ENCODE measurements around the gene CNGA3. TPM values are rescaled to one million over a fixed set of nuclear protein-coding genes. Genes with fewer than 3 reads are reported as not detected.

The CNGA3 gene
- total and polyA plus RNA-seq, 2 donors, result 0.05 to 0.09 TPM

GRCh38 chr2:98369710-98370239 lies 23.5 kb downstream of the CNGA3 start:
- no peak for DNase-seq (ENCODE audit: low read depth in 6 of 9, low spot score in 9 of 9)
- Histone ChIP-seq H3K27ac (ENCODE audit: low read depth in 1 of 2, low read length in 1 of 2) (no peak overlapping the region), H3K36me3 (ENCODE audit: control insufficient read depth in 2 of 2, insufficient read depth in 2 of 2, low read length in 1 of 2) (no peaks in the 10 kb centered on the region), H3K9me3 (ENCODE audit: control insufficient read depth in 2 of 2, insufficient read depth in 1 of 2, low read length in 1 of 2) (peaks cover 0 to 11% of the 10 kb centered on the region in 2 donors), H3K4me3 (ENCODE audit: low read length in 2 of 2) (no peak overlapping the region), H3K4me1 (ENCODE audit: control insufficient read depth in 2 of 2, insufficient read depth in 2 of 2, low read length in 2 of 2) (no peaks in the 10 kb centered on the region), H3K27me3 (ENCODE audit: control insufficient read depth in 2 of 2, insufficient read depth in 1 of 2, low read length in 1 of 2) (peaks cover 0 to 14% of the 10 kb centered on the region in 2 donors)
- 97% methylated on average over 9 of the region's 9 CpGs for WGBS

- WGBS, result 81% methylated on average over 4 of the region's 4 CpGs
- no peak for DNase-seq (ENCODE audit: low read depth in 6 of 9, low spot score in 9 of 9)
- Histone ChIP-seq H3K9me3 (ENCODE audit: control insufficient read depth in 2 of 2, insufficient read depth in 1 of 2, low read length in 1 of 2) (peaks cover 0 to 5% of the 10 kb centered on the region in 2 donors), H3K36me3 (ENCODE audit: control insufficient read depth in 2 of 2, insufficient read depth in 2 of 2, low read length in 1 of 2) (no peaks in the 10 kb centered on the region), H3K4me1 (ENCODE audit: control insufficient read depth in 2 of 2, insufficient read depth in 2 of 2, low read length in 2 of 2) (no peaks in the 10 kb centered on the region), H3K27me3 (ENCODE audit: control insufficient read depth in 2 of 2, insufficient read depth in 1 of 2, low read length in 1 of 2) (peaks cover 0 to 24% of the 10 kb centered on the region in 2 donors), H3K4me3 (ENCODE audit: low read length in 2 of 2) (no peak overlapping the region), H3K27ac (ENCODE audit: low read depth in 1 of 2, low read length in 1 of 2) (no peak overlapping the region)
These were observed 25.9 kb downstream of the CNGA3 start for GRCh38 chr2:98372121-98372520.

- WGBS, result 69% methylated on average over 5 of the region's 5 CpGs
- peaks cover 0 to 26% of the 10 kb centered on the region in 2 donors for H3K27me3 ChIP-seq (ENCODE audit: control insufficient read depth in 2 of 2, insufficient read depth in 1 of 2, low read length in 1 of 2)
- no peak overlapping the region for H3K4me3 ChIP-seq (ENCODE audit: low read length in 2 of 2)
- H3K27ac ChIP-seq (ENCODE audit: low read depth in 1 of 2, low read length in 1 of 2), result no peak overlapping the region
- H3K9me3 ChIP-seq (ENCODE audit: control insufficient read depth in 2 of 2, insufficient read depth in 1 of 2, low read length in 1 of 2), result peaks cover 0 to 2% of the 10 kb centered on the region in 2 donors
- H3K4me1 ChIP-seq (ENCODE audit: control insufficient read depth in 2 of 2, insufficient read depth in 2 of 2, low read length in 2 of 2), result no peaks in the 10 kb centered on the region
- H3K36me3 ChIP-seq (ENCODE audit: control insufficient read depth in 2 of 2, insufficient read depth in 2 of 2, low read length in 1 of 2), result no peaks in the 10 kb centered on the region
- DNase-seq (ENCODE audit: low read depth in 6 of 9, low spot score in 9 of 9), result no peak
These were observed 26.3 kb downstream of the CNGA3 start for GRCh38 chr2:98372579-98372978.

GRCh38 chr2:98374286-98374685 lies 28.0 kb downstream of the CNGA3 start:
- Histone ChIP-seq H3K4me3 (ENCODE audit: low read length in 2 of 2) (no peak overlapping the region), H3K4me1 (ENCODE audit: control insufficient read depth in 2 of 2, insufficient read depth in 2 of 2, low read length in 2 of 2) (peaks cover 6 to 15% of the 10 kb centered on the region in 2 donors), H3K27ac (ENCODE audit: low read depth in 1 of 2, low read length in 1 of 2) (no peak overlapping the region), H3K9me3 (ENCODE audit: control insufficient read depth in 2 of 2, insufficient read depth in 1 of 2, low read length in 1 of 2) (no peaks in the 10 kb centered on the region), H3K27me3 (ENCODE audit: control insufficient read depth in 2 of 2, insufficient read depth in 1 of 2, low read length in 1 of 2) (peaks cover 0 to 27% of the 10 kb centered on the region in 2 donors), H3K36me3 (ENCODE audit: control insufficient read depth in 2 of 2, insufficient read depth in 2 of 2, low read length in 1 of 2) (no peaks in the 10 kb centered on the region)
- WGBS, result 88% methylated on average over 5 of the region's 5 CpGs
- DNase-seq (ENCODE audit: low read depth in 6 of 9, low spot score in 9 of 9), result no peak

GRCh38 chr2:98374958-98375570 lies 28.8 kb downstream of the CNGA3 start:
- 92% methylated on average over 11 of the region's 11 CpGs for WGBS
- Histone ChIP-seq H3K9me3 (ENCODE audit: control insufficient read depth in 2 of 2, insufficient read depth in 1 of 2, low read length in 1 of 2) (no peaks in the 10 kb centered on the region), H3K4me3 (ENCODE audit: low read length in 2 of 2) (no peak overlapping the region), H3K27ac (ENCODE audit: low read depth in 1 of 2, low read length in 1 of 2) (no peak overlapping the region), H3K4me1 (ENCODE audit: control insufficient read depth in 2 of 2, insufficient read depth in 2 of 2, low read length in 2 of 2) (peaks cover 8 to 17% of the 10 kb centered on the region in 2 donors), H3K27me3 (ENCODE audit: control insufficient read depth in 2 of 2, insufficient read depth in 1 of 2, low read length in 1 of 2) (peaks cover 0 to 29% of the 10 kb centered on the region in 2 donors), H3K36me3 (ENCODE audit: control insufficient read depth in 2 of 2, insufficient read depth in 2 of 2, low read length in 1 of 2) (no peaks in the 10 kb centered on the region)
- DNase-seq (ENCODE audit: low read depth in 6 of 9, low spot score in 9 of 9), result no peak

GRCh38 chr2:98376301-98376910 lies 30.1 kb downstream of the CNGA3 start:
- H3K4me1 ChIP-seq (ENCODE audit: control insufficient read depth in 2 of 2, insufficient read depth in 2 of 2, low read length in 2 of 2), result peaks cover 8 to 17% of the 10 kb centered on the region in 2 donors
- DNase-seq (ENCODE audit: low read depth in 6 of 9, low spot score in 9 of 9), result no peak
- no peak overlapping the region for H3K4me3 ChIP-seq (ENCODE audit: low read length in 2 of 2)
- 96% methylated on average over 6 of the region's 6 CpGs for WGBS
- H3K27ac ChIP-seq (ENCODE audit: low read depth in 1 of 2, low read length in 1 of 2), result no peak overlapping the region
- no peaks in the 10 kb centered on the region for H3K36me3 ChIP-seq (ENCODE audit: control insufficient read depth in 2 of 2, insufficient read depth in 2 of 2, low read length in 1 of 2)
- no peaks in the 10 kb centered on the region for H3K9me3 ChIP-seq (ENCODE audit: control insufficient read depth in 2 of 2, insufficient read depth in 1 of 2, low read length in 1 of 2)
- H3K27me3 ChIP-seq (ENCODE audit: control insufficient read depth in 2 of 2, insufficient read depth in 1 of 2, low read length in 1 of 2), result peaks cover 0 to 32% of the 10 kb centered on the region in 2 donors

GRCh38 chr2:98376996-98377395 lies 30.7 kb downstream of the CNGA3 start:
- 95% methylated on average over 8 of the region's 8 CpGs for WGBS
- no peak for DNase-seq (ENCODE audit: low read depth in 6 of 9, low spot score in 9 of 9)
- H3K27me3 ChIP-seq (ENCODE audit: control insufficient read depth in 2 of 2, insufficient read depth in 1 of 2, low read length in 1 of 2), result peaks cover 0 to 29% of the 10 kb centered on the region in 2 donors

GRCh38 chr2:98377544-98377943 lies 31.3 kb downstream of the CNGA3 start:
- Histone ChIP-seq H3K4me3 (ENCODE audit: low read length in 2 of 2) (no peak overlapping the region), H3K36me3 (ENCODE audit: control insufficient read depth in 2 of 2, insufficient read depth in 2 of 2, low read length in 1 of 2) (no peaks in the 10 kb centered on the region), H3K27me3 (ENCODE audit: control insufficient read depth in 2 of 2, insufficient read depth in 1 of 2, low read length in 1 of 2) (peaks cover 0 to 25% of the 10 kb centered on the region in 2 donors), H3K4me1 (ENCODE audit: control insufficient read depth in 2 of 2, insufficient read depth in 2 of 2, low read length in 2 of 2) (peaks cover 8 to 17% of the 10 kb centered on the region in 2 donors), H3K9me3 (ENCODE audit: control insufficient read depth in 2 of 2, insufficient read depth in 1 of 2, low read length in 1 of 2) (no peaks in the 10 kb centered on the region), H3K27ac (ENCODE audit: low read depth in 1 of 2, low read length in 1 of 2) (no peak overlapping the region)
- whole genome bisulfite sequencing, result 90% methylated on average over 7 of the region's 7 CpGs
- no peak for DNase-seq (ENCODE audit: low read depth in 6 of 9, low spot score in 9 of 9)

More at GRCh38 chr2:98376996-98377395, 30.7 kb downstream of the CNGA3 start:
- Histone ChIP-seq H3K4me3 (ENCODE audit: low read length in 2 of 2) (no peak overlapping the region), H3K36me3 (ENCODE audit: control insufficient read depth in 2 of 2, insufficient read depth in 2 of 2, low read length in 1 of 2) (no peaks in the 10 kb centered on the region), H3K9me3 (ENCODE audit: control insufficient read depth in 2 of 2, insufficient read depth in 1 of 2, low read length in 1 of 2) (no peaks in the 10 kb centered on the region), H3K4me1 (ENCODE audit: control insufficient read depth in 2 of 2, insufficient read depth in 2 of 2, low read length in 2 of 2) (peaks cover 8 to 17% of the 10 kb centered on the region in 2 donors), H3K27ac (ENCODE audit: low read depth in 1 of 2, low read length in 1 of 2) (no peak overlapping the region)

- H3K27me3 ChIP-seq (ENCODE audit: control insufficient read depth in 2 of 2, insufficient read depth in 1 of 2, low read length in 1 of 2), result peaks cover 0 to 23% of the 10 kb centered on the region in 2 donors
- H3K27ac ChIP-seq (ENCODE audit: low read depth in 1 of 2, low read length in 1 of 2), result no peak overlapping the region
- peak in 6 of 9 donors; percentile 15 to 66 (median 24) for DNase-seq (ENCODE audit: low read depth in 6 of 9, low spot score in 9 of 9)
- H3K4me3 ChIP-seq (ENCODE audit: low read length in 2 of 2), result no peak overlapping the region
- WGBS, result 37% methylated on average over 6 of the region's 6 CpGs
- H3K4me1 ChIP-seq (ENCODE audit: control insufficient read depth in 2 of 2, insufficient read depth in 2 of 2, low read length in 2 of 2), result peaks cover 8 to 17% of the 10 kb centered on the region in 2 donors
- H3K9me3 ChIP-seq (ENCODE audit: control insufficient read depth in 2 of 2, insufficient read depth in 1 of 2, low read length in 1 of 2), result no peaks in the 10 kb centered on the region
- no peaks in the 10 kb centered on the region for H3K36me3 ChIP-seq (ENCODE audit: control insufficient read depth in 2 of 2, insufficient read depth in 2 of 2, low read length in 1 of 2)
These were observed 31.9 kb downstream of the CNGA3 start for GRCh38 chr2:98378196-98378595.

Data from thymus (tissue), 11 donors.